Activated naive CD8-positive, alpha-beta T cell treated with anti-CD3 and anti-CD28 coated beads for 36 hours (primary cell): ENCODE measurements around the gene ZNF91. TPM values are rescaled to one million over a fixed set of nuclear protein-coding genes. Genes with fewer than 3 reads are reported as not detected.
A peak's percentile ranks its signal among the peaks of the same experiment; 100 is the strongest.
"Not testable (repeated sequence)": the region's sequence is repeated elsewhere in the genome, so short reads cannot be mapped to it uniquely, and the experiment has no call there.

Source experiments
- DNase-seq: peaks from one replicate; pipeline ENCODE4 v3.0.0; 2021
- H3K27ac Mint-ChIP-seq: one replicate; pipeline ENCODE4 v1.8.0; 2022; ENCODE audit warnings: mild to moderate bottlenecking, moderate library complexity, mixed read lengths
- H3K27me3 Mint-ChIP-seq: one replicate; pipeline ENCODE4 v1.8.0; 2022; ENCODE audit warnings: mild to moderate bottlenecking, mixed read lengths
- H3K36me3 Mint-ChIP-seq: one replicate; pipeline ENCODE4 v1.8.0; 2021; ENCODE audit warnings: mild to moderate bottlenecking, mixed read lengths
- H3K4me1 Mint-ChIP-seq: one replicate; pipeline ENCODE4 v1.8.0; 2021; ENCODE audit warnings: mixed read lengths
- H3K4me3 Mint-ChIP-seq: one replicate; pipeline ENCODE4 v1.8.0; 2022; ENCODE audit warnings: mild to moderate bottlenecking, moderate library complexity, mixed read lengths
- H3K9me3 Mint-ChIP-seq: one replicate; pipeline ENCODE4 v1.8.0; 2022; ENCODE audit warnings: mixed read lengths
- total RNA-seq, 2 experiments: library from RNA; stranded (reverse); gene quantifications; one replicate each; pipeline ENCODE4 v1.2.3, GENCODE V29; 2021

The ZNF91 gene
- total RNA-seq, 2 experiments from 2014 or later, result 25.3 to 29.1 TPM

DNA sequence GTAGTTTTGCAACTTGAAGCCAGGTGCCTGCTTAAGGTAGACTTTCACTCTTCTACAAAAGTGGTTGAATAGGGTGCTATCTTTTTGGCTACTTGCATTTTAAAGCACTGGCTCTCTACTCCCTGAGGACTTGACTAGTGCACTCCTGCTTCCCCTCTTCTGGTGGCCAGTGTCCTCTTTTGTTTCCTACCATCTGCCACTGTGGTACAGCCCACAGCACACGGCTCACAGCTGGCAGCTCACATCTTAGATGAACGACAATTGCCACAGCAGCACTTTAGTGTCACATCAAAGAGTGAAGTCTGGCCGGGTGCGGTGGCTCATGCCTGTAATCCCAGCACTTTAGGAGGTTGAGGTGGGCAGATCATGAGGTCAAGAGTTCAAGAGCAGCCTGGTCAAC, 15.6 kb downstream of the ZNF91 start:
- not testable (repeated sequence) for H3K27me3 Mint-ChIP-seq, DNase-seq, H3K4me3 Mint-ChIP-seq, H3K4me1 Mint-ChIP-seq
- peaks cover 89% of the 10 kb centered on the region for H3K36me3 Mint-ChIP-seq
- H3K27ac Mint-ChIP-seq, result peak overlapping the region; percentile 16
- peaks cover 51% of the 10 kb centered on the region for H3K9me3 Mint-ChIP-seq

DNA sequence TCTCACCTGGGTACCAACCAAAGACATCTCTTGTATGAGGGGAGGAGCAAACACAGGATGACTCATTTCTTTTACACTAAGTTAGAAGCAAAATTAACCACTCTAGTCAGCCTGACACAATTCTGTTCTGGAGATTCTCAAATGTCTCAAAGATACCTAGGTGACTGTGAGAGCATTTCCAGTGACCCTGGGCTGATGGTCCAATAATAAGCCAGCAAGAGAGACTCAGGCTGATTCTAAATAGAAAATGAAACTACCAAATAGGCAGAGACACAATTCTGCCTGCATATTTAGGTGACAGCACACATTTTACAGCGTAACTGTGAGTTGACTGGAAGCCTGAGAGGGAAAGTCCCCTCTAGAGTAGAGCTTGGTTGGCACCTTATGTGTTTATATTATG, 16.3 kb downstream of the ZNF91 start:
- H3K9me3 Mint-ChIP-seq, result peaks cover 47% of the 10 kb centered on the region
- no peak overlapping the region for H3K27ac Mint-ChIP-seq
- no peak for DNase-seq
- no peaks in the 10 kb centered on the region for H3K27me3 Mint-ChIP-seq
- no peak overlapping the region for H3K4me3 Mint-ChIP-seq
- peaks cover 5% of the 10 kb centered on the region for H3K4me1 Mint-ChIP-seq
- peaks cover 89% of the 10 kb centered on the region for H3K36me3 Mint-ChIP-seq

DNA sequence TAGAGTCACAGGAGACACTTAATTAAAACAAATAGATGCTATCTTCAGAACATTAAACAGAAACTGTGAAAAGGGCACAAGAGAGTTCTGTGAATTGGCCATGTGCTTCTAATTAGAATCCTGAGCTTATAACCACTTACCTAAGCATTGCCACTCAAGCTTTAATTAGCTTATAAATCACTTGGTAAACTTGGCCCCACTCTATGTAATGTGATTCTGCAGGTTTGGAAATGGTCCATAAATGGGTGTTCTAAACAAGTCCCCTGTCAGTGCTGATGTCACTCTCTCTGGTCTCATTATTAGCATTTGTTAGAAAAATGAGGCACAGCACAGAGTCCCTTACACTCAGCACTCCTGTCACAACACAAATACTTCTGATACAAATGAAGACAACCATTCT, 18.0 kb downstream of the ZNF91 start:
- H3K27me3 Mint-ChIP-seq, result no peaks in the 10 kb centered on the region
- no peak for DNase-seq
- H3K9me3 Mint-ChIP-seq, result peaks cover 43% of the 10 kb centered on the region

DNA sequence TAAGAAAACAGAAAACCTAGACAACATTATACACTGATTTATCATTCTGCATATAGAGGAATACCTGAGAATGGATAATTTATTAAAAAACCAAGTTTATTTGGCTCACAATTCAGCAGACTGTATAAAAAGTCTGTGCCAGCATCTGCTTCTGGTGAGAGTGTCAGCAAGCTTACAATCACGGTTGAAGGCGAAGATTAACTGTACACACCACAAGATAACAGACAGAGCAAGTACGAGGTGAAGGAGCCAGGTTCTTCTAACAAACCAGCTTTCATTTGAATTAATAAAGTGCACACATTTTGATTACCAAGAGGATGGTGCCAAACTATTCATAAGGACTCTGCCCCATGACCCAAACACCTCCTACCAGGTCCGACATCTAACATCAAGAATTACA, 28.8 kb downstream of the ZNF91 start:
- Mint-ChIP-seq H3K9me3 (peaks cover 24% of the 10 kb centered on the region), H3K4me1 (no peaks in the 10 kb centered on the region), H3K27me3 (no peaks in the 10 kb centered on the region), H3K27ac (no peak overlapping the region), H3K4me3 (no peak overlapping the region), H3K36me3 (peaks cover 86% of the 10 kb centered on the region)
- DNase-seq, result no peak

More for the DNA sequence above, 18.0 kb downstream of the ZNF91 start:
- Mint-ChIP-seq H3K36me3 (peaks cover 89% of the 10 kb centered on the region), H3K27ac (no peak overlapping the region), H3K4me1 (peaks cover 5% of the 10 kb centered on the region), H3K4me3 (no peak overlapping the region)

DNA sequence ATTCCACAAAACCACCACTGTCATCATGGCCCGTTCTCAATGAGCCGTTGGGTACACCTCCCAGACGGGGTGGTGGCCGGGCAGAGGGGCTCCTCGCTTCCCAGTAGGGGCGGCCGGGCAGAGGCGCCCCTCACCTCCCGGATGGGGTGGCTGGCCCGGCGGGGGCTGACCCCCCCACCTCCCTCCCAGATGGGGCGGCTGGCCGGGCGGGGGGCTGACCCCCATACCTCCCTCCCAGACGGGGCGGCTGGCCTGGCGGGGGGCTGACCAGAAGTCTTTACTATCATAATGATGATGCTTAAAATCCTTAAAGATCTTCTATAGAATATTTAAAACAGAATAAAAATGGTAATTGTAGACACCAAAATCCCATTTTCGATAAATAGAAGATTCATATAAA, 29.2 kb downstream of the ZNF91 start:
- H3K4me1 Mint-ChIP-seq, H3K4me3 Mint-ChIP-seq, DNase-seq, H3K27me3 Mint-ChIP-seq, H3K27ac Mint-ChIP-seq: not testable (repeated sequence)
- H3K36me3 Mint-ChIP-seq, result peaks cover 86% of the 10 kb centered on the region
- H3K9me3 Mint-ChIP-seq, result peaks cover 24% of the 10 kb centered on the region

DNA sequence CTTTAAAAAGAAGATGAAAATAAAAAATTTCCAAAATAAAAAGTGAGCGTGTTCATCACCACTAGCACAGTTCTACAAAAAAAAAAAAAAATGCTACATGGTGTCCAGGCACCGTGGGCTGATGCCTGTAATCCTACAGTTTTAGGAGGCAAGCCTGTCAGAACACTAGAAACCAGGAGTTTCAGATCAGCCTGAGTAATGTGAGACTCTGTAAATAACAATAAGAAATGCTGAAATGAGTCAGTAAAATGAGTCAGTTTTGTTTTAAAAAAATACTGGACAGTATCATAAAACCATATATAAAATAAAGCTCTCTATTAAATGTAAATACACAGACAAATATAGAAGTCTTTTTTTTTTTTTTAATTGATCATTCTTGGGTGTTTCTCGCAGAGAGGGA, 30.0 kb downstream of the ZNF91 start:
- H3K9me3 Mint-ChIP-seq, result peaks cover 28% of the 10 kb centered on the region
- peaks cover 87% of the 10 kb centered on the region for H3K36me3 Mint-ChIP-seq
- no peaks in the 10 kb centered on the region for H3K4me1 Mint-ChIP-seq
- DNase-seq, result no peak
- no peaks in the 10 kb centered on the region for H3K27me3 Mint-ChIP-seq
- H3K4me3 Mint-ChIP-seq, result no peak overlapping the region
- H3K27ac Mint-ChIP-seq, result no peak overlapping the region

DNA sequence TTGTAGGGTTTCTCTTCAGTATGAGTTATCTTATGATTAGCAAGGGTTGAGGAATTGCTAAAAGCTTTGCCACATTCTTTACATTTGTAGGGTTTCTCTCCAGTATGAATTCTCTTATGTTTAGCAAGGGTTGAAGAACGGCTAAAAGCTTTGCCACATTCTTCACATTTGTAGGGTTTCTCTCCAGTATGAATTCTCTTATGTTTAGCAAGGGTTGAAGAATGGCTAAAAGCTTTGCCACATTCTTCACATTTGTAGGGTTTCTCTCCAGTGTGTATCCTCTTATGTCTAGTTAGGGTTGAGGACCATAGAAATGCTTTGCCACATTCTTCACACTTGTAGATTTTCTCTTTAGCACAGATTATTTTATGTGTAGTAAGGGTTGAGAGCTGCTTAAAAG, 33.4 kb downstream of the ZNF91 start:
- H3K4me1 Mint-ChIP-seq, H3K27me3 Mint-ChIP-seq, DNase-seq, H3K27ac Mint-ChIP-seq, H3K4me3 Mint-ChIP-seq: not testable (repeated sequence)
- peaks cover 39% of the 10 kb centered on the region for H3K9me3 Mint-ChIP-seq
- peaks cover 86% of the 10 kb centered on the region for H3K36me3 Mint-ChIP-seq

DNA sequence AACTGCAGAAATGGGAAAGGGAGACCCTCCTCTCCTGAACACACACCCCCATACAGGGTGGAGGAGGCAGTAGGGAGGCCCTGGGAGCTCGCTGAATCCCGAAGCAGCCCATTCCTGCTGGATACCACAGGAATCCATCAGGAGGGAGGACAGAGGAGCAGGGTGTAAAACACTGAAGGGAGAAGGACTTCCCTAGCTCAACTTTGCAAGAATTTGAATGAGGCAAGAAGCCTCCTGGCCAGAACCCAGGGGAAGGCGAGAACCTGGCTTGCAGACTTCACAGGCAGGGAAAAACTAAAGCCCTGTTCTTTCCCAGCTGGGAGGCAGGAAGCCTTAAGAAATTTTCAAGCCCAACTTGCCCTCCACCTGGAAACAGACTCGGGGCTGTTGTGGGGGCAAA, 43.5 kb downstream of the ZNF91 start:
- H3K4me1 Mint-ChIP-seq, result peaks cover 5% of the 10 kb centered on the region
- H3K9me3 Mint-ChIP-seq, result peaks cover 80% of the 10 kb centered on the region
- H3K27me3 Mint-ChIP-seq, result no peaks in the 10 kb centered on the region
- H3K36me3 Mint-ChIP-seq, result peaks cover 100% of the 10 kb centered on the region
- no peak for DNase-seq
- H3K27ac Mint-ChIP-seq, result no peak overlapping the region
- H3K4me3 Mint-ChIP-seq, result no peak overlapping the region

DNA sequence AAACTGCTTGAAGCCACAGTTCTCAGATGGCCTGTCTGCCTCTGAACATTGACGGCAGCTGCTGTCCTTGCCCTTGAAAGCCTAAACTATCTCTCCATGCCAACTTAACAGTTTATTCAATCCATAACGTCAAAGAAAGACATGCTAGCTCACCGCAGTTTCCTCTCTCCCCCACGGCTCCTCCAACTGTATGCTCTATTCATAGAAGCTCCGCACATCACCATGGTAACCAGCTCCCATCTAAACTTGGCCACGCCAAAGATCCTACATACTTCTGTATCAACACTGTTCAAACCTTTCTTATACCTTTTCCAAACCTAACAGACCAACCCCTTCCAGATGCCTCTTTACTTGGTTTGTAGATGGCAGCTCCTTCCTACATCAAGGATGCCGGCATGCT, 48.6 kb downstream of the ZNF91 start:
- H3K4me3 Mint-ChIP-seq, result no peak overlapping the region
- no peaks in the 10 kb centered on the region for H3K27me3 Mint-ChIP-seq
- H3K9me3 Mint-ChIP-seq, result peaks cover 74% of the 10 kb centered on the region
- peaks cover 99% of the 10 kb centered on the region for H3K36me3 Mint-ChIP-seq
- H3K27ac Mint-ChIP-seq, result no peak overlapping the region
- no peak for DNase-seq
- peaks cover 2% of the 10 kb centered on the region for H3K4me1 Mint-ChIP-seq

DNA sequence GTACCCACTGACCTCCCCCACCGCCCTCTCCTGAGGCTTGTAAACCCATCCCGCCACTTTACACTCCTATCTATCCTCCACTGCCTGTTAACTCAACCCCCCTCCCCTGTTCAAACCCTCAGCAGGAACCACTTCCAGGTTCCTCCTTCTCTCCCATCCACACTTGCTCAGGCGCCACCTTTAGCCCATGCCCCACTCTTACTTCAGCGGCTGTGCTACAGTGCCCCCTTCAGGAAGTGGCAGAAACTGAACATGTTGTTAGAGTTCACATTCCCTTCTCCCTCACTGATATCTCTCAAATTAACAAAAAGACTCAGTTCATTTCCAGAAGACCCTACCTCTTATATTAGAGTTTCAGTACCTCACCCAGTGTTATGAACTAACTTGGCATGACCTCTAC, 49.4 kb downstream of the ZNF91 start:
- DNase-seq, result no peak
- peaks cover 96% of the 10 kb centered on the region for H3K36me3 Mint-ChIP-seq
- H3K27ac Mint-ChIP-seq, result no peak overlapping the region
- H3K4me3 Mint-ChIP-seq, result no peak overlapping the region
- H3K27me3 Mint-ChIP-seq, result no peaks in the 10 kb centered on the region
- peaks cover 69% of the 10 kb centered on the region for H3K9me3 Mint-ChIP-seq
- peaks cover 2% of the 10 kb centered on the region for H3K4me1 Mint-ChIP-seq

DNA sequence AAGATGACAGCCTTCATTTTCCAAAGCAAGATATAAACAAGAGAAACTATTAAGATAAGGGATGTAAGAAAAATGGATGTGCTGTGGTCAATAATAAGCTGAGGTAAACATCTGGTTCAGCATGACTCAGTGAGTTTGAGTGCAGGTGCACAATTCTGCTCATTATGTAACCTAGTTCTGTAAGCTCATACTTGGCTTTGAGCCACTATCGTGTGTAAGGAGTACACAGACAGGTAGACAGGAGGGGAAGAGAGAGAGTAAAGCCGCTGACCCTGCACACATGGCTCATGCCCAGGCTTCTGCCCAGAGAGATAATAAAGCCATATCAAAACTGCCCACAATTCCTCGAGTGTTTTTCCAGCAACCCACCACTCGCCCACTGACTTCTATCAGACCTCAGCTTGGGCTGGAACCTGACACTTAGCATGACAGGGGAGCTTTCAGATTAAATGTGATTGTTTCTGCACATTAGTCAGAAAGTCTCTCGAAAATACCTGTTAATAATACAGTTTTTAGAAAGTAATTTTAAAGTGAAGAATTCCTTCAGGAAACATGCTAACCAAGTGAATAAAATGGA, 51.7 kb downstream of the ZNF91 start:
- Mint-ChIP-seq H3K4me3 (no peak overlapping the region), H3K36me3 (peaks cover 91% of the 10 kb centered on the region), H3K4me1 (peaks cover 2% of the 10 kb centered on the region), H3K27me3 (no peaks in the 10 kb centered on the region), H3K9me3 (peaks cover 68% of the 10 kb centered on the region), H3K27ac (no peak overlapping the region)
- DNase-seq, result no peak

DNA sequence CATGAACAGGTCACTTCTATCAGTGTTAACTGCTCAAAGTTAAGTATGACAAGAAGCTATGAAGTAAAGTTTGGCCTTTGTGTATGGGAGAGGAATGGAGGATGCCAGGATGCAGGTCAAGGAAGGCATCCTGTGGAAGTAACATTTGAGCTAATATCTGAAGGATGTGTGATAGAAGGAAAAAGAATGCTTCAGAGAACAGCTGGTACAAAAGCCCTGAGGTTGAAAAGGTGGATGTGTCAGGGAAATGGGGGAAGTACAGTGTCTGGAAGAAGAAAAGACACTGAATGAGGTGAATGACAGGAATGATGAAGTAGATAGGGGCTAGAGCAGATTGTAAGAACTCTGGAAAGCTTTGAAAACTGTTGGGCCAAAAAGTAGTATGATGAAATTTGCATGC, 67.1 kb downstream of the ZNF91 start:
- DNase-seq, result no peak
- no peaks in the 10 kb centered on the region for H3K4me1 Mint-ChIP-seq
- no peak overlapping the region for H3K27ac Mint-ChIP-seq
- peaks cover 61% of the 10 kb centered on the region for H3K9me3 Mint-ChIP-seq
- H3K36me3 Mint-ChIP-seq, result peaks cover 47% of the 10 kb centered on the region
- no peaks in the 10 kb centered on the region for H3K27me3 Mint-ChIP-seq
- H3K4me3 Mint-ChIP-seq, result no peak overlapping the region

DNA sequence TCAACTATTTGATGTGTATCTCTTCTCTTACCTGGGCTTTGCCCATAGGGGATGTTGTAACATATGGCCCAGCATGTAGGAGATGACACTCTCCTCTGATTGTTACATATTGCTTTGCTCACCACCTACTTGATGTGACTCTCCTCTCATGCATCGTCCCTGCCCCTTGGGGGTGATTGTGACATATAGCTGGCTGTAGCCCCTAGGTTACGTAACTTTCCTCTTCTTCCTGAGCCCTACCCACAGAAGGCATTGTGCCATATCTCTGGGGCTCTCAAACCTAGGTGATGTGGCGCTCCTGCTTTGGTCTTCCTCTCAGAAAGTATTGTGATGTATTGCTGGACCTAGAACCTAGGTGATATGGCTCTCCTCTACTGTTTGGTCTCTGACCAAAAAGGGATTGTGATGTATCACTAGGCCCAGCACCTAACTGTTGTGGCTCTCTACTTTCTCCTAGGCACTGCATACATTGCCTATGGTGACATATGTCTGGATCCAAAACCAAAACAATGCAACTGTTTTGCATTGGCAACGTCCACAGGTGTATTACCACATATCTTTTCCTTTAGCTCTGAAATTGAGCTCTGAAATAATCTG, 73.2 kb downstream of the ZNF91 start:
- Mint-ChIP-seq H3K4me3 (no peak overlapping the region), H3K27me3 (no peaks in the 10 kb centered on the region), H3K27ac (no peak overlapping the region), H3K4me1 (peaks cover 4% of the 10 kb centered on the region), H3K36me3 (peaks cover 13% of the 10 kb centered on the region), H3K9me3 (peaks cover 54% of the 10 kb centered on the region)
- DNase-seq, result no peak

DNA sequence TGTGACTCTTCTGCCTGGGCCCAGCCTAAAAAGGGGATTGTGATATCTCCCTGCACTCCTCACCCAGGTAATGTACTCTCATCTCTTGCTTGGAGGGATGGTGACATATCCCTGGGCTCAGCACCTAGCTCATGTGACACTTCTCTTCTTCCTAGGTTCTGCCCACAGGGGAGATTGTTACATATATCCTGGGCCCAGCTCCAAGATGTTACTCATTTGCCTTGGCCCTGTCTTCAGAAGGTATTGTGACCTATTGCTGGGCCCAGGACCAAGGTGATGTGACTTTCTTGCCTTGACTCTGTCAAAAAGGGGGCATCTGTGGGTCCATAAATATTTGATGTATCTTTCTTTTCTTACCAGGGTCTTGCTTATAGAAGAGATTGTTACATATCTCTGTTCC, 73.9 kb downstream of the ZNF91 start:
- DNase-seq, H3K27me3 Mint-ChIP-seq, H3K27ac Mint-ChIP-seq, H3K4me3 Mint-ChIP-seq, H3K4me1 Mint-ChIP-seq: not testable (repeated sequence)
- Mint-ChIP-seq H3K36me3 (peaks cover 13% of the 10 kb centered on the region), H3K9me3 (peaks cover 54% of the 10 kb centered on the region)

DNA sequence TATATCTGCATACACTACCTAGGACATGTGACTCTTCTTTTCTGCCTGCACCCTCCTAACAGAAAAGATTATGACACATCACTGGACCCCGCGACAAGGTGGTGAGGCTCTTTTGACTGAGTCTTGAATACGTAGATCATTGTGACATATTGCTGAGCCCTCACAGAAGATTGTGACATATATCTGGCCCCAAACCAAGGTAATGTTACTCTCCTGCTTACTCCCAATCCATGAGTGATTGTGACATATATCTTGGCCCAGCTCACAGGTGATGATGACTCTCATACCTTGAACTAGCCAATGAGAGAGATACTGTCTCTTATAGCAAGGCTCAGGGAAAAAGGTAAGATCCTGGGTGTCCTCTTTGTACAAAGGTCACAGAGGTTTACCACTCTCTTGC, 75.7 kb downstream of the ZNF91 start:
- H3K4me1 Mint-ChIP-seq, H3K36me3 Mint-ChIP-seq, H3K27me3 Mint-ChIP-seq, H3K27ac Mint-ChIP-seq, H3K4me3 Mint-ChIP-seq, DNase-seq: not testable (repeated sequence)
- H3K9me3 Mint-ChIP-seq, result peaks cover 43% of the 10 kb centered on the region

DNA sequence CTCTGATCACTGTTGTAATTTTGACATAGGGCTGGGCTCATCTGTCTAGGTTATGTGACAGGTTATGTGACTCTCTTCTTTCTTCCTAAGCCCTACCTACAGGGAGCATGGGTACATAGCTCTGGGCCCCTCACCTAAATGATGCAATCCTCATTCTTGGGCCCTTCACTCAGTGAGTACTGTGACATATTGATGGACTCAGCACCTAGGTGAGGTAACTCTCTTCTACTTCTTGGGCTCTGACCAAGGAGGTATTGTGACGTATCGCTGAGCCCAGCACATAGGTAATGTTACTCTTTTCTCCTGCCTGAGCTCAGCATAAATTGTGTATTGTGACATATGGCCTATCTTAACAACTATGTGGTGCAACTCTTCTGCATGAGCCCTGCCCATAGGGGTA, 76.3 kb downstream of the ZNF91 start:
- not testable (repeated sequence) for H3K27me3 Mint-ChIP-seq, H3K36me3 Mint-ChIP-seq, H3K4me1 Mint-ChIP-seq, H3K4me3 Mint-ChIP-seq, DNase-seq, H3K27ac Mint-ChIP-seq
- peaks cover 39% of the 10 kb centered on the region for H3K9me3 Mint-ChIP-seq
